ENCODE measurements around the gene STK4. TPM values are rescaled to one million over a fixed set of nuclear protein-coding genes. Genes with fewer than 3 reads are reported as not detected.

STK4 gene
- total and polyA plus RNA-seq, 2 of the 8 experiments (the other 6 are each of a cell fraction or from before 2014, with no cell fraction given) = 12.0 to 34.3 TPM

DNA sequence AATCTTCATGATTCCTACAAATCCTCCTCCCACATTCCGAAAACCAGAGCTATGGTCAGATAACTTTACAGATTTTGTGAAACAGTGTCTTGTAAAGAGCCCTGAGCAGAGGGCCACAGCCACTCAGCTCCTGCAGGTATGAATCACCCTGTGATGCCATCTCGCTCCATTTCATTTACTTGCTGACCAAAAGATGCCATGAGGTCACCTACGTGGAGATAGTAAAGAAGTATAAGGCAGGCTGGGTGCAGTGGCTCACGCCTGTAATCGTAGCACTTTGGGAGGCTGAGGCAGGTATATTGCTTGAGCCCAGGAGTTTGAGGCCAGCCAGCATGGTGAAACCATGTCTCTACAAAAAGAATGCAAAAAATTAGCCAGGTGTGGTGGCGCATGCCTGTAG, 30.9 kb downstream of the STK4 start:
- H2BK5ac ChIP-seq (ENCODE audit: low read depth, low read length) = no peak overlapping the region
- no peaks in the 10 kb centered on the region for H3K79me1 ChIP-seq (ENCODE audit: low read depth, low read length)
- no peaks in the 10 kb centered on the region for H3K23me2 ChIP-seq (ENCODE audit: low read depth, low read length)
- CTCF ChIA-PET (ENCODE audit: partially characterized antibody) = interaction anchor here (1.2 to 1.8 kb wide), 3 partner anchors 10 to 102 kb away, joined by 3 to 6 read pairs (median 6); no protein-coding TSS in a partner anchor
- no peak overlapping the region for H3K14ac ChIP-seq (ENCODE audit: insufficient read length)
- H3K4ac ChIP-seq (replicated peaks; ENCODE audit: insufficient read length, low read depth, low read length) = no peak overlapping the region
- H2AK5ac ChIP-seq (ENCODE audit: low read depth, low read length) = no peak overlapping the region
- H2BK120ac ChIP-seq (replicated peaks; ENCODE audit: low read depth, low read length) = no peak overlapping the region
- H3K18ac ChIP-seq (ENCODE audit: extremely low read depth, low read length) = no peak overlapping the region
- H3K56ac ChIP-seq (replicated peaks; ENCODE audit: insufficient read length, low read depth, low read length) = no peak overlapping the region
- H3K79me2 ChIP-seq (ENCODE audit: control insufficient read depth in 1 of 2, insufficient read depth in 2 of 2, low read length in 2 of 2) = no peaks in the 10 kb centered on the region
- WGBS, 2 experiments (ENCODE audit: extremely low coverage in 1 of 2, insufficient coverage in 1 of 2, insufficient read length in 1 of 2, insufficient replicate concordance in 2 of 2, low coverage in 1 of 2, low lambda C conversion rate in 2 of 2, missing lambda C conversion rate in 1 of 2) = 96% methylated on average over 6 of the region's 6 CpGs; no CpG with 5 or more reads in 1 of the 2 experiments
- H3K27me3 ChIP-seq (replicated peaks in 1 of 4; ENCODE audit: control insufficient read depth in 3 of 4, extremely low read depth in 1 of 4, insufficient read depth in 3 of 4, low read length in 3 of 4) = no peaks in the 10 kb centered on the region
- H2BK15ac ChIP-seq (ENCODE audit: low read length) = no peak overlapping the region
- no peak overlapping the region for H3K27ac ChIP-seq (ENCODE audit: low read depth, low read length)
- H4K5ac ChIP-seq (ENCODE audit: insufficient read length, low read depth, low read length) = no peak overlapping the region
- no peak overlapping the region for H4K8ac ChIP-seq (ENCODE audit: extremely low read depth, insufficient read depth, low read length)
- no peaks in the 10 kb centered on the region for H3K9me3 ChIP-seq (ENCODE audit: insufficient read depth in 2 of 2, low read depth in 1 of 2, low read length in 1 of 2)
- POLR2A ChIA-PET (ENCODE audit: partially characterized antibody) = no interaction called here
- no peak overlapping the region for H2BK12ac ChIP-seq (ENCODE audit: low read depth, low read length)
- H3K4me2 ChIP-seq (ENCODE audit: insufficient read depth in 1 of 2, low read depth in 2 of 2, low read length in 2 of 2) = no peak overlapping the region
- H3K23ac ChIP-seq (ENCODE audit: insufficient read length) = no peak overlapping the region
- no peak for FAIRE-seq
- no peak overlapping the region for H3K4me3 ChIP-seq (ENCODE audit: extremely low read depth in 1 of 4, insufficient read depth in 2 of 4, low read depth in 3 of 4, low read length in 4 of 4)
- H2AFZ ChIP-seq (ENCODE audit: low read length) = no peak overlapping the region
- DNase-seq (ENCODE audit: low read depth in 1 of 2, low spot score in 2 of 2) = no peak
- H2BK20ac ChIP-seq (ENCODE audit: low read length) = no peak overlapping the region
- peaks cover 0 to 2% of the 10 kb centered on the region in 2 experiments for H4K20me1 ChIP-seq (replicated peaks in 1 of 2; ENCODE audit: control insufficient read depth in 1 of 2, insufficient read depth in 2 of 2, low read length in 2 of 2)
- no peak overlapping the region for H3K9ac ChIP-seq (replicated peaks in 1 of 4; ENCODE audit: extremely low read depth in 1 of 4, low read depth in 3 of 4, low read length in 3 of 4)
- no peaks in the 10 kb centered on the region; a peak in 1 of 7 replicates for H3K4me1 ChIP-seq (replicated peaks in 1 of 4; ENCODE audit: control insufficient read depth in 3 of 4, insufficient read depth in 4 of 4, low read length in 3 of 4)
- H4K91ac ChIP-seq (replicated peaks; ENCODE audit: insufficient read length, low read length) = no peak overlapping the region
- H3K36me3 ChIP-seq (ENCODE audit: control insufficient read depth in 2 of 4, insufficient read depth in 4 of 4, low read length in 3 of 4) = peaks cover 7 to 52% (median 28%) of the 10 kb centered on the region in 4 experiments; a peak in 7 of 8 replicates
- TF ChIP-seq CHD2 (IDR thresholded peaks at IDR 0.05; ENCODE audit: low read length) (no peak), SRF (IDR thresholded peaks at IDR 0.05; ENCODE audit: low read depth, low read length) (no peak), RFX5 (IDR thresholded peaks at IDR 0.05; ENCODE audit: borderline replicate concordance, low read depth, low read length) (no peak), SIRT6 (IDR thresholded peaks at IDR 0.05; ENCODE audit: low read length) (no peak), CTBP2 (IDR thresholded peaks at IDR 0.05; ENCODE audit: borderline replicate concordance, insufficient read depth, insufficient read length, low read length) (no peak), E2F6 (IDR thresholded peaks at IDR 0.05) (no peak), NRF1 (IDR thresholded peaks at IDR 0.05; ENCODE audit: low read depth, low read length) (no peak), TCF12 (IDR thresholded peaks at IDR 0.05; ENCODE audit: low read depth, low read length) (no peak), RAD21 (IDR thresholded peaks at IDR 0.05 in 1 of 2, conservative IDR thresholded peaks at IDR 0.05 in 1 of 2; ENCODE audit: low read depth in 2 of 2, low read length in 2 of 2) (no peak), YY1 (IDR thresholded peaks at IDR 0.05; ENCODE audit: low read depth, low read length) (no peak), CREB1 (IDR thresholded peaks at IDR 0.05) (no peak)
- TF ChIP-seq, protein P1, sequence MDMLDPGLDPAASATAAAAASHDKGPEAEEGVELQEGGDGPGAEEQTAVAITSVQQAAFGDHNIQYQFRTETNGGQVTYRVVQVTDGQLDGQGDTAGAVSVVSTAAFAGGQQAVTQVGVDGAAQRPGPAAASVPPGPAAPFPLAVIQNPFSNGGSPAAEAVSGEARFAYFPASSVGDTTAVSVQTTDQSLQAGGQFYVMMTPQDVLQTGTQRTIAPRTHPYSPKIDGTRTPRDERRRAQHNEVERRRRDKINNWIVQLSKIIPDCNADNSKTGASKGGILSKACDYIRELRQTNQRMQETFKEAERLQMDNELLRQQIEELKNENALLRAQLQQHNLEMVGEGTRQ (IDR thresholded peaks at IDR 0.05; ENCODE audit: low read length) = no peak
- TF ChIP-seq, protein P2, sequence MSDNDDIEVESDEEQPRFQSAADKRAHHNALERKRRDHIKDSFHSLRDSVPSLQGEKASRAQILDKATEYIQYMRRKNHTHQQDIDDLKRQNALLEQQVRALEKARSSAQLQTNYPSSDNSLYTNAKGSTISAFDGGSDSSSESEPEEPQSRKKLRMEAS (IDR thresholded peaks at IDR 0.05) = no peak

All from H1 (cell line).